K562 (cell line): ENCODE measurements around the gene SLAMF8. TPM values are rescaled to one million over a fixed set of nuclear protein-coding genes. Genes with fewer than 3 reads are reported as not detected.

Experiments
- ARID1B ChIP-seq: fragments of 450-650 bp; IDR thresholded peaks from 2 replicates; pipeline ENCODE4 v1.6.1; 2016; ENCODE audit warnings: antibody characterized with exemption, mild to moderate bottlenecking, inconsistent platforms
- CREM ChIP-seq: IDR thresholded peaks from 2 replicates; pipeline ENCODE4 v1.6.1; 2014; ENCODE audit warnings: antibody characterized with exemption, low read depth
- E2F5 ChIP-seq: sonication (generic); formaldehyde crosslinking; IDR thresholded peaks from 2 replicates; pipeline ENCODE4 v1.8.0; 2022; ENCODE audit warnings: mild to moderate bottlenecking, missing genetic modification reagents
- FOXK1 ChIP-seq: sonication (generic); formaldehyde crosslinking; IDR thresholded peaks from 2 replicates; pipeline ENCODE4 v1.8.0; 2022; ENCODE audit warnings: missing genetic modification reagents, mild to moderate bottlenecking, borderline replicate concordance
- HDGF ChIP-seq: fragments of 450-650 bp; IDR thresholded peaks from 2 replicates; pipeline ENCODE4 v1.6.1; 2016
- HOXB6 ChIP-seq: fragments of 250-450 bp; sonication (Bioruptor Pico); IDR thresholded peaks from 2 replicates; pipeline ENCODE4 v1.5.1; 2022; ENCODE audit warnings: mild to moderate bottlenecking, borderline replicate concordance
- ILF3 ChIP-seq: fragments of 450-650 bp; IDR thresholded peaks from 2 replicates; pipeline ENCODE4 v1.6.1; 2018; ENCODE audit warnings: antibody characterized with exemption, mild to moderate bottlenecking, moderate library complexity, borderline replicate concordance
- KLF16 ChIP-seq: IDR thresholded peaks from 2 replicates; pipeline ENCODE4 v1.6.1; 2016; ENCODE audit warnings: antibody characterized with exemption
- MCM5 ChIP-seq: fragments of 450-650 bp; IDR thresholded peaks from 2 replicates; pipeline ENCODE4 v1.6.1; 2016; ENCODE audit warnings: low read depth
- MEF2A ChIP-seq: IDR thresholded peaks from 2 replicates; pipeline ENCODE4 v1.6.1; 2011; ENCODE audit warnings: low read depth, mild to moderate bottlenecking, low read length, moderate library complexity; ENCODE audit not compliant: control insufficient read depth
- MYBL2 ChIP-seq, 2 experiments: fragments of 450-650 bp in 1 of 2; sonication (generic) in 1 of 2; formaldehyde crosslinking in 1 of 2; IDR thresholded peaks; 2 replicates each; pipeline versions ENCODE4 v1.6.1 to v1.8.1; 2017 to 2022; ENCODE audit warnings: borderline replicate concordance in 1 of 2, inconsistent platforms in 1 of 2, low read depth in 1 of 2, mild to moderate bottlenecking in 1 of 2, missing genetic modification reagents in 1 of 2, moderate library complexity in 1 of 2
- PTBP1 ChIP-seq: fragments of 200-400 bp; formaldehyde crosslinking; IDR thresholded peaks from 2 replicates; pipeline ENCODE4 v1.6.1; 2017; ENCODE audit warnings: low read depth, low read length
- SAFB ChIP-seq: fragments of 200-400 bp; formaldehyde crosslinking; IDR thresholded peaks from 2 replicates; pipeline ENCODE4 v1.6.1; 2017; ENCODE audit warnings: low read depth, low read length, borderline replicate concordance
- SIN3A ChIP-seq, 2 experiments: fragments of 150-350 bp in 1 of 2; IDR thresholded peaks; 2 replicates each; pipeline ENCODE4 v1.6.1; 2011 to 2016; ENCODE audit warnings: borderline replicate concordance in 2 of 2, low read depth in 2 of 2, low read length in 2 of 2, mild to moderate bottlenecking in 2 of 2, moderate library complexity in 2 of 2; ENCODE audit not compliant: control insufficient read depth in 1 of 2
- TCF7L2 ChIP-seq: fragments of 150-350 bp; IDR thresholded peaks from 2 replicates; pipeline ENCODE4 v1.6.1; 2016; ENCODE audit warnings: low read depth, mild to moderate bottlenecking, low read length, moderate library complexity
- TRIM25 ChIP-seq: fragments of 450-650 bp; IDR thresholded peaks from 2 replicates; pipeline ENCODE4 v1.7.0; 2016; ENCODE audit warnings: borderline replicate concordance
- ZNF121 ChIP-seq: sonication (generic); formaldehyde crosslinking; conservative IDR thresholded peaks from 2 replicates; pipeline ENCODE4 v1.8.0; 2022; ENCODE audit warnings: missing genetic modification reagents
- ZNF184 ChIP-seq: sonication (generic); formaldehyde crosslinking; IDR thresholded peaks from 2 replicates; pipeline ENCODE4 v1.5.0; 2020; ENCODE audit warnings: missing genetic modification reagents
- ZNF224 ChIP-seq: sonication (generic); formaldehyde crosslinking; IDR thresholded peaks from 2 replicates; pipeline ENCODE4 v1.8.0; 2022; ENCODE audit warnings: mild to moderate bottlenecking, missing genetic modification reagents
- ZNF592 ChIP-seq: fragments of 450-650 bp; IDR thresholded peaks from 2 replicates; pipeline ENCODE4 v1.6.1; 2017; ENCODE audit warnings: antibody characterized with exemption, mild to moderate bottlenecking
- polyA plus RNA-seq, 8 experiments: library from polyadenylated mRNA; depleted of rRNA in 4 of 8; stranded (reverse) in 5 of 8; unstranded in 3 of 8; fragments of >200 nt; fragmentation: Nextera tagmentation in 2 of 8; fragmentation: Illumina TruSeq in 1 of 8; extraction: Ambion mirVana in 2 of 8; extraction: Trizol in 1 of 8; gene quantifications; 2 replicates each; pipeline versions ENCODE4 v1.2.1 to v1.2.3, GENCODE V29; 2011 to 2014; ENCODE audit warnings: inconsistent platforms in 1 of 8, missing spikeins in 1 of 8
- total RNA-seq, 7 experiments: library from RNA; depleted of rRNA in 6 of 7; stranded (reverse); fragments of >200 nt in 6 of 7; fragmentation: Illumina TruSeq in 2 of 7; extraction: Trizol in 2 of 7; gene quantifications; 2 replicates each; pipeline versions ENCODE4 v1.2.1 to v1.2.3, GENCODE V29; 2011 to 2021; ENCODE audit warnings: low replicate concordance in 1 of 7

SLAMF8 gene
- total and polyA plus RNA-seq, 9 of the 15 experiments (the other 6 are each of a cell fraction or from before 2014, with no cell fraction given), result not detected

- TF ChIP-seq MYBL2 (IDR thresholded peaks at IDR 0.05; ENCODE audit: low read depth) (no peak), MYBL2 (CRISPR knock-in tag; IDR thresholded peaks at IDR 0.05; ENCODE audit: borderline replicate concordance) (no peak), CREM (peak; percentile 67), HDGF (no peak), ZNF184 (no peak), TRIM25 (no peak), KLF16 (no peak), ZNF121 (no peak), FOXK1 (no peak), HOXB6 (CRISPR knock-in tag) (no peak), ZNF224 (CRISPR knock-in tag) (no peak), TCF7L2 (peak; percentile 68), E2F5 (CRISPR knock-in tag) (no peak), MCM5 (no peak), SIN3A (IDR thresholded peaks at IDR 0.05; ENCODE audit: borderline replicate concordance in 2 of 2, control insufficient read depth in 1 of 2, low read depth in 2 of 2, low read length in 2 of 2) (no peak), ZNF592 (no peak), ILF3 (no peak), MEF2A (no peak), ARID1B (peak; percentile 81), PTBP1 (no peak), SAFB (no peak)
Observed at GRCh38 chr1:159817276-159818041, 9.2 kb upstream of the SLAMF8 start (continued).
